Activated CD8-positive, alpha-beta memory T cell treated with anti-CD3 and anti-CD28 coated beads for 24 hours (primary cell): ENCODE results near the gene B3GNT9.
"Not testable (repeated sequence)": the region's sequence is repeated elsewhere in the genome, so short reads cannot be mapped to it uniquely, and the experiment has no call there.

Experiments used
- DNase-seq: peaks from one replicate; pipeline ENCODE4 v3.0.0-alpha.2; 2020

B3GNT9 gene

DNA sequence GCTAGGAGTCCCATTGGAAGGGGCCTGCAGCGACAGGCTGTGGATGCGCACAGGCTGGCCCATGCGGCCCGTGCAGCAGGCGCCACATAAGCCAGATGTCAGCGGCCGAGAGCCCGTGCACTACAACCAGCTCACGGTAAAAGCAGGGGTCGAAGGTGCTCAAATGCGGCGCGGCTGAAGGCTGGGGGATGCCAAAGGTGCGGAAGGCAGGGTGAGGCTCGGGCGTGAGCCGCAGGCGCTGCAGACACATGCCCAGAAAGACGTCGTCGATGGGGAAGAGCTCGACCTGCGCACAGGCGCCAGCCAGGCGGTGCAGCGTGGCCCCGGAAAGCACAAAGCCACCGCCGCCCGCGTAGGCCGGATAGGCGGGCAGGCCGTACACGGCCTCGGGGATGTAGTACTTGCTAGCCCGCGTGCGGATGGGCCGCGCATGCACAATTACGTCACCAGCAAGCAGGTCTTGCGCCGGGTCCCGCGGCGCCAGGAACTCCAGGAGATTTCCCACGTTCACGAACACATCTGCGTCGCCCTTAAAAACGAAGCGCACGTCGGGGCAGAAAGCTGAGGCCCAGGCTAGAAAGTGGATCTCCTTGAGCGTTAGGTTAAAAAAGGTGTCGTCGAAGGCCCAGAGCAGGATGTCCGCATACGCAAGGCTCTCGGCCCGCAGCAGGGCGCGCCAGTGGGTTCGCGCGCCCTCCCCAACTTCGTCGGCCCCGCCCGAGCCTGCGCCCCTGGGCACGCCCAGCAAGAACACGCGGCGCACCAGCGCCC, 1.3 kb downstream of the B3GNT9 start:
- no peak for DNase-seq

GRCh38 chr16:67148656-67149275, 2.0 kb downstream of the B3GNT9 start:
- DNase-seq: no peak

DNA sequence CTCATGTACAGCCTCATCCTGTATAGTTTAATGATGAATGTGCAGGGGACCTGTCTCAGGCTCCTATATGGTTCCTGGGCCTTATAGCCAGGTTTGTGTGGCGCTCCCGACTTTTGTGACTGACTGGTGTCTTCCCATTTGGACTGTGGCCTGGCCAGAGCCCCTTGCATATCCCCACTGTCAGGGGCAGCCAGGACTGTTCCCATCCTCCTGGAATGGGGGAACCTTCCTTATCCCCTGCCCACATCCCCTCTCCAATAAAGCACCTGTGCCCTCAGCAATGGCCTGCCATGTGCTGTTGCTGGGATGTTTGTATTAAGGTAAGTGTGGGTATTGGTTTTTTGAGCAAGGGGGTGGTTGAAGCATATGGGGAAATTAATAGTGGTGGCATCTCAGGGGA, 2.6 kb downstream of the B3GNT9 start:
- DNase-seq: no peak

DNA sequence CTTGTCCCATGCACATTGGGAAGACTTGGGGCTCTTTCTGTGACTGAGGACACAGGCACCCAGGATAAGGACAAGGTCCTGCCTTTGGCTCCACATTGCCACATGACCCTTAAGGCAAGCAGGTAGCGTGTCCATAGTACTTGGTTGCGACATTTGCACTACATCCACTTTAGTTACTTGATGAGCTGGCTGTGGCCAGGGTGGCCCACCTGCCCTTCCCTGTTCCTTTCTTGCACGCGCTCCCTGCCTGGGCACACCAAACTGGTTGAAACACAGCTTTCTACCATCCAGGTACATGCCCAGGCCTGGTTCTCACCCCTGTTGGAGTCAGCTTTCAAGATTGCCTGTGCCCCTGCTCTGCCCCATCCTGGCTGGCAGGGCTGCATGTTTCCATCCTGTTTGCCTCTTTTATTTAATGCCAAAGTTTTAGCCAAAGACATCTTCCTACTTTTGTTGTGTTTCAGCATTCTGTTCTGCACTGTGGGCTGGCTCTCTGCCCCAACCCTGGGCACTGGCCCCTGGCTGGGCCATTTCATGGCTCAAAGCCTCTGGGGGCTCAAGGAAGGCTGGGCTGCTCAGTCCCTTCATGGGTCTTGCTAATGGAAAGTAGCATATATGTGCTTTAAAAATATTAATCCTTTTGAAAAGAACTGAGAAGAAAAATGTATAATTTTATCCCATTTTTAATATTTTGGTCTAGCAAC, 3.2 kb downstream of the B3GNT9 start:
- DNase-seq: no peak

DNA sequence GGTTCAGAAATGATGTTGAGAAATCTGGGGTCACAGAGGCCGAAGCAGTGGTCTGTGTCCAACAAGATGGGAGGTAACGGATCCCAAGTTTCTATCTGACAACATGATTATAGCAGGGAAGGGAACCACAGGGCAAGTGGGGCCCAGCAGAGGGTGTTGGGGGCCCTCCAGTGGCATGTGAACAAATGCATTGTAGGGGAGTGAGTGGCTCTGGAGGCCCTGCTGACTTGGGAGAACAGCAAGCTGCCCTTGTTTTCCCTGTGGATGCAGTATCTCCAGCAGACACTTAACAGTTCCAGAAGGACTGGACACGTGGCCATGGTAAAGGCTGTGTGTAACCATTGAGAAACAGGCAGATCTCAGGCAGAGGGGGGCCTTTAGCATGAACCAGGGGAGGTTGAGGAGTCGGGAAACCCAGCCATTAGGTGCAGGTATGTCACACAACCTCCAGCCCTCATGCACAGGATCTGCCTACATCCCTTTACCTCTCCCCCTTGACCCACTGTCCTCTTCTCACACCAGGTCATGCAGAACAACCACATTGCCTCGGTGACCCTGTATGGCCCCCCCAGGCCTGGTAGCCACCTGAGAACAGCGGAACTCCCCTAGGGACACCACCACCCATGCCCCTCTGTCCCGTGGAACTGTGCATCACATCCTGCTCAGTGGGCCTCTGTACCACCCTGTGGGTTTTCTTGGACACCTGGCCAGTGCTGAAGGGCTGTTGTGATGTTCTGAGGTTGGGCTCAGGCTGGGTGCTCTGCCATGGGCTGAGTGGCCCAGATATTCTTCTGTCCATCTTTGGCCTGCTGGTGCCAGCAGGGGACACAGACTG, 4.1 kb downstream of the B3GNT9 start:
- DNase-seq: no peak

- DNase-seq: no peak
Observed at GRCh38 chr16:67145746-67146145, 5.1 kb downstream of the B3GNT9 start.

GRCh38 chr16:67144943-67145342, 5.9 kb downstream of the B3GNT9 start:
- no peak for DNase-seq

GRCh38 chr16:67142342-67142741, 8.5 kb downstream of the B3GNT9 start:
- no peak for DNase-seq

DNA sequence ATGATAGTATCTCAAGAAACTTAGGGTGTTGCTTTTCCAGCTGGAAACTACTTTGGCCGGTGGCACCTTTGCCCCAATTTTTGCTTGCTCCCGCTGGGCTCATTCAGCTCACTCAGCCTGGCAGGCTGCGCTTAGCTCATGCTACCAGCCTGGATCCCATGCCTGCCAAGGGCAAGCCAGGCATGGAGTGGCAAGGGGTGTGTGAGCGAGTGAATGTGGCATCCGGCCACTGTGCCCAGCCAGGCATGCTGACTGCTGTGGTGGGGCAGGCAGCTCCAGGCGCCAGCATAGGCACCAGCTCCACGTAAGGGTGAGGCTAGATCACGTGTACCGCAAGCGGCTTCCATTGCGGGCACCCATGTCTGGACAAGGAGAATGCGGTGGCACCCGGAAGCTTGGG, 9.4 kb downstream of the B3GNT9 start:
- no peak for DNase-seq

DNA sequence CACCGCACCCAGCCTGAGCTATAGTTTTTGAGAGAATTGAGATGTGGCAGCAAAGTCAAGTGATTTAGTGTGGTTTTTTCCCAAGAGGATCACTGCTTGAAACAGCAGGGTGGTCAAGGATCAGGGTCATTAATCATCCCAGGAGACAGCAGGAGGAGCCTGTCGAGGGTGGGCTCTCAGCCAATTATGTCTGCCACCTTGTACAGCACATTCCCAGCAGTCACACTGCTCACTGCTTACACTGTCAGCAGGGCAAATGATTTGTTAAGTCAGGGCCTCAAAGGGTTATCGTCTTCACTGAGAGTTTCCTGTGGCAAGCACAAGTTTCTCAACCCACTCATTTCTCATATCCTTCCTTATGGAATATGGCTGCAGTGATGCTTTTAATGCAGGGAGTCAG, 13.2 kb downstream of the B3GNT9 start:
- no peak for DNase-seq

GRCh38 chr16:67129422-67129821, 21.4 kb downstream of the B3GNT9 start:
- no peak for DNase-seq

DNA sequence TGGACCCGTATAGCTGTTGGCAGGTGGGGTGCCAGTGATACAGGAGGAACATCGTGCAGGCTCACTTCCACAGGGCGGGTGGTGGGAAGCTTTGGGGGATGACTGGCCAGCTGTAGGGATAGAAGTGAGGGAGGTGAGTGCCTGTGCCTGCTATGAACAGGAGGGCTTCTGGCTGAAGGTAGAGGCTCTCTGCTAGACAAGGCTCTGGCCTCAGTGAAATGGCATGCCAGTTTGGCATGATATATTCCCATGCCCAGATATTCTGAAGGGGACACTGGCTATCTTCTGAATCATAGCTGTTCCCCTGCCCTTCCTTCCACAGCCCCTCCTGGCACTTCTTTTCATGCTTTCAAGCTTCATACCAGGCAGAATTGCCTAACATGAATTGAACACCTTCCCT, 21.9 kb downstream of the B3GNT9 start:
- DNase-seq: no peak

- DNase-seq: no peak
Observed at GRCh38 chr16:67128417-67128816, 22.4 kb downstream of the B3GNT9 start.

GRCh38 chr16:67122799-67123198, 28.0 kb downstream of the B3GNT9 start:
- not testable (repeated sequence) for DNase-seq

- no peak for DNase-seq
Observed at GRCh38 chr16:67120025-67120424, 30.8 kb downstream of the B3GNT9 start.

DNA sequence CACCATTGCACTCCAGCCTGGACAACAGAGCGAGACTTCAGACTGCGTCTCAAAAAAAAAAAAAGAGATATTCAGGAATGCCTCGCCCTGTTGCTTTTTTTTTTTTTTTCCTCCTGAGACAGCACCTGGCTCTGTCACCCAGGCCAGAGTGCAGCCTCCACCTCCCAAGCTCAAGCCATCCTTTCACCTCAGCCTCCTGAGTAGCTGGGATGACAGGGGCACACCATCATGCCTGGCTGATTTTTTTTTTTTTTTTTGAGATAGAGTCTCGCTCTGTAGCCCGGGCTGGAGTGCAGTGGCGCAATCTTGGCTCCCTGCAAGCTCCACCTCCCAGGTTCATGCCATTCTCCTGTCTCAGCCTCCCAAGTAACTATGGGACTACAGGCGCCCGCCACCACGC, 33.1 kb downstream of the B3GNT9 start:
- no peak for DNase-seq

DNA sequence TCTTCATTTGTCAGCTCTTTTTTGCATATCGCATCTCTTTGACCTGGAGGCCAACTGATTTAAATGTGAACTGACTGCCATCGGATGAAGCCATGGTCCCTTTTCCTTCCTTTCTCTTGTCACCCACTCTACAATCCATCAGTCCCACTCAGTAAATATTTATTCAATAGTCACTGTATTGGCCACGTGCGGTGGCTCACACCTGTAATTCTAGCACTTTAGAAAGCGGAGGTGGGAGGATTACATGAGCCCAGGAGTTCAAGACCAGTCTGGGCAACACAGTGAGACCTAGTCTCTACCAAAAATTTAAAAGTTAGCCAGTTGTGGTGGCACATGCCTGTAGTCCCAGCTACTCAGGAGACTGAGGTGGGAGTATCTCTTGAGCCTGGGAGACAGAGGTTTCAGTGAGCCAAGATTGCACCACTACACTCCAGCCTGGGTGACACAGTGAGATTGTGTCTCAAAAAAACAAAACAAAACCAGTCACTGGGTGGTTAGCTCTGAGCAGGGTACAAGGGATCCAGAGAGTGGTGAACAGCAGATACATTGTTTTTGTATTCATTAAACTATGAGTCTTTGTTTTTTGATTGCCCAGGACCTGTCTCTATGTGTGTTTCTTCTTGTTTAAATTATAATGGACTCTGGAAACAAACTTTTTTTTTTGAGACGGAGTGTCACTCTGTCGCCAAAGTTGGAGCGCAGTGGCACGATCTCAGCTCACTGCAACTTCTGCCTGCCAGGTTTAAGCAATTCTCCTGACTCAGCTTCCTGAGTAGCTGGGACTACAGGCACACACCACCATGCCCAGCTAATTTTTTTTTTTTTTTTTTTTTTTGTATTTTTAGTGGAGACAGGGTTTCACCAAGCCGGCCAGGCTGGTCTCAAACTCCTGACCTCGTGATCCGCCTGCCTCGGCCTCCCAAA, 34.1 kb downstream of the B3GNT9 start:
- DNase-seq: no peak

GRCh38 chr16:67115639-67116038, 35.2 kb downstream of the B3GNT9 start:
- DNase-seq: no peak

- no peak for DNase-seq
Observed at GRCh38 chr16:67114793-67115192, 36.0 kb downstream of the B3GNT9 start.

- peak; percentile 11 for DNase-seq
Observed at GRCh38 chr16:67112591-67113399, 38.0 kb downstream of the B3GNT9 start.

DNA sequence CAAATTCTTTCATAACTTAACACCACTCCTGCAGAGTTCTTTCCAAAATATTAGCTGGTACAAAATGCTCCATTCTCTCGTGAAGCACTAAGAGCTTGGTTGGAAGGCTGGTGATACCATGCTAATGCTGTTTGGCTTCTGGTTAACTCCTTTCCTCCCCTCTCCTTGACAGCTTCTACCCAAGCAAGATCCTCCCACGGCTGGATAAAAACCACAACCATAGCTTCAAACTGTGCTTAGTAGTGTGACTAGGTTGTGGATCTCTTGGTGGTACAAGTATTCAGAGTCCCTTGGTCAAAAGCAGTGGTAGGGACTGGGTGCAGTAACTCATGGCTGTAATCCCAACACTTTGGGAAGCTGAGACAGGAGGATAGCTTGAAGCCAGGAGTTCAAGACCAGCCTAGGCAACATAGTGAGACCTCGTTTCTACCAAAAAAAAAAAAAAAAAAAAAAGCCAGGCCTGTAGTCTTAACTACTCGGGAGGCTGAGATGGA, 38.8 kb downstream of the B3GNT9 start:
- DNase-seq: peak; percentile 26
